PC-9 (cell line): ENCODE measurements around the gene TMEM150C.

Experiments
- EZH2 ChIP-seq: fragments of 200-600 bp; sonication (generic); IDR thresholded peaks from 2 replicates; pipeline ENCODE4 v1.8.0; 2017; ENCODE audit warnings: antibody characterized with exemption, low read depth
- TF ChIP-seq, protein P1 (sequence below): fragments of 200-600 bp; sonication (generic); conservative IDR thresholded peaks from 2 replicates; pipeline ENCODE4 v1.6.1; 2017; ENCODE audit warnings: mixed run types, antibody characterized with exemption, mild to moderate bottlenecking, moderate library complexity

DNA sequence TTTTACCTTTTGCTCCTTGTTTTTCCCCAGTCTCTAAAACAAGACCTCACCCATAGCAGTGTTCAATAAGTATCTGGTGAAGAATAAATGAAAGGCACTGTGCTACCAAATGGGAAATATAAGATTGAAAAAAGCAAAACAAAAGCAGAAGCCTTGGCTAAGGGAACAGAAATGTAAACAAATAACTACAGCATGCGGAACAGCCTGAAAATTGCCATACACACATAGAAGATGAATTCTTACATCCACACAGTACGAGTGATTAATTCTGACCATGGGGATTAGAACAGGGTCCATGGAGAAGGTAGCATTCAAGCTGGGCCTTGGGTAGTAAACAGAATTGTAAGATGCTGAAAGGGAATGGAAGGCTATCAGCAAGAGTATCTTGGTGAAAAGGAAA is 40.5 kb downstream of the TMEM150C start:
- TF ChIP-seq, protein P1, sequence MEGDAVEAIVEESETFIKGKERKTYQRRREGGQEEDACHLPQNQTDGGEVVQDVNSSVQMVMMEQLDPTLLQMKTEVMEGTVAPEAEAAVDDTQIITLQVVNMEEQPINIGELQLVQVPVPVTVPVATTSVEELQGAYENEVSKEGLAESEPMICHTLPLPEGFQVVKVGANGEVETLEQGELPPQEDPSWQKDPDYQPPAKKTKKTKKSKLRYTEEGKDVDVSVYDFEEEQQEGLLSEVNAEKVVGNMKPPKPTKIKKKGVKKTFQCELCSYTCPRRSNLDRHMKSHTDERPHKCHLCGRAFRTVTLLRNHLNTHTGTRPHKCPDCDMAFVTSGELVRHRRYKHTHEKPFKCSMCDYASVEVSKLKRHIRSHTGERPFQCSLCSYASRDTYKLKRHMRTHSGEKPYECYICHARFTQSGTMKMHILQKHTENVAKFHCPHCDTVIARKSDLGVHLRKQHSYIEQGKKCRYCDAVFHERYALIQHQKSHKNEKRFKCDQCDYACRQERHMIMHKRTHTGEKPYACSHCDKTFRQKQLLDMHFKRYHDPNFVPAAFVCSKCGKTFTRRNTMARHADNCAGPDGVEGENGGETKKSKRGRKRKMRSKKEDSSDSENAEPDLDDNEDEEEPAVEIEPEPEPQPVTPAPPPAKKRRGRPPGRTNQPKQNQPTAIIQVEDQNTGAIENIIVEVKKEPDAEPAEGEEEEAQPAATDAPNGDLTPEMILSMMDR: no peak
- TF ChIP-seq EZH2: no peak
